B cell (primary cell): ENCODE measurements around the gene ACP1. TPM values are rescaled to one million over a fixed set of nuclear protein-coding genes. Genes with fewer than 3 reads are reported as not detected.

Source experiments
- ATAC-seq: fragments of 200-7000 bp; cut with Tn5 transposase; one replicate; pipeline ENCODE4 v1.10.0; 2021; ENCODE audit warnings: low read depth, mild to moderate bottlenecking, moderate number of reproducible peaks, moderate library complexity
- CTCF ChIA-PET: fragments of 350-600 bp; sonication (Branson Sonifier 250); formaldehyde crosslinking; loops from one replicate; lab custom pipeline; 2021; ENCODE audit warnings: antibody characterized with exemption, inconsistent platforms; lab: Charles Lee
- POLR2A ChIA-PET: fragments of 350-600 bp; sonication (Branson Sonifier 250); formaldehyde crosslinking; loops from one replicate; lab custom pipeline; 2021; ENCODE audit warnings: antibody characterized with exemption; lab: Charles Lee
- DNase-seq: peaks from one replicate; pipeline ENCODE4 v3.0.0; 2013
- H2AFZ ChIP-seq: 2 replicates; pipeline ENCODE4 v1.6.1; 2012; ENCODE audit warnings: mild to moderate bottlenecking, low read depth, low read length; ENCODE audit not compliant: insufficient read depth, poor library complexity, severe bottlenecking
- H3K27ac ChIP-seq, 2 donors: 1 replicate in 1 of 2; 2 replicates in 1 of 2; pipeline ENCODE4 v1.5.1; 2012 to 2013; ENCODE audit warnings: low read length in 2 of 2, mild to moderate bottlenecking in 2 of 2, moderate library complexity in 1 of 2
- H3K27me3 ChIP-seq, 4 experiments: fragments of 200-600 bp in 1 of 4; sonication (generic) in 1 of 4; replicated peaks in 1 of 4; 1 replicate in 2 of 4; 2 replicates in 2 of 4; pipeline versions ENCODE4 v1.6.1 to v1.7.0; 2013 to 2016; ENCODE audit warnings: low read length in 3 of 4, mild to moderate bottlenecking in 2 of 4, mixed read lengths in 1 of 4, moderate library complexity in 1 of 4; ENCODE audit not compliant: insufficient read depth in 4 of 4, control insufficient read depth in 3 of 4; ENCODE audit errors: control extremely low read depth in 1 of 4
- H3K36me3 ChIP-seq, 2 experiments: replicated peaks in 1 of 2; 1 replicate in 1 of 2; 2 replicates in 1 of 2; pipeline versions ENCODE4 v1.6.1 to v1.7.1; 2013; ENCODE audit warnings: low read length in 1 of 2; ENCODE audit not compliant: insufficient read depth in 2 of 2, control insufficient read depth in 1 of 2; ENCODE audit errors: control extremely low read depth in 1 of 2, extremely low read depth in 1 of 2
- H3K4me1 ChIP-seq, 2 donors: fragments of 200-600 bp in 1 of 2; sonication (generic) in 1 of 2; 1 replicate in 1 of 2; 2 replicates in 1 of 2; pipeline versions ENCODE4 v1.5.1 to v1.6.1; 2013 to 2017; ENCODE audit warnings: low read length in 2 of 2; ENCODE audit not compliant: control insufficient read depth in 2 of 2, insufficient read depth in 2 of 2
- H3K4me2 ChIP-seq: replicated peaks from 2 replicates; pipeline ENCODE3; 2012; ENCODE audit warnings: mild to moderate bottlenecking, low read depth, low read length; ENCODE audit not compliant: poor library complexity, severe bottlenecking
- H3K4me3 ChIP-seq, 5 experiments: fragments of 200-600 bp in 1 of 5; sonication (generic) in 1 of 5; 1 replicate in 3 of 5; 2 replicates in 2 of 5; pipeline versions ENCODE4 v1.5.1 to v1.7.0; 2011 to 2016; ENCODE audit warnings: low read length in 4 of 5, mild to moderate bottlenecking in 4 of 5, low read depth in 2 of 5, control low read depth in 1 of 5, moderate library complexity in 1 of 5; ENCODE audit not compliant: insufficient read depth in 1 of 5; ENCODE audit errors: control extremely low read depth in 1 of 5, extremely low read depth in 1 of 5
- H3K79me2 ChIP-seq: fragments of 200-600 bp; sonication (generic); one replicate; pipeline ENCODE4 v1.6.0; 2016; ENCODE audit warnings: low read length; ENCODE audit not compliant: control insufficient read depth, insufficient read depth
- H3K9ac ChIP-seq: fragments of 200-600 bp; sonication (generic); 2 replicates; pipeline ENCODE4 v1.6.1; 2017; ENCODE audit warnings: mild to moderate bottlenecking, low read length, moderate library complexity
- H3K9me3 ChIP-seq, 3 donors: one replicate each; pipeline versions ENCODE4 v1.6.1 to v1.7.1; 2013; ENCODE audit warnings: low read length in 2 of 3; ENCODE audit not compliant: control insufficient read depth in 2 of 3, insufficient read depth in 1 of 3; ENCODE audit errors: control extremely low read depth in 1 of 3
- H4K20me1 ChIP-seq: 2 replicates; pipeline ENCODE4 v1.6.0; 2012; ENCODE audit warnings: mild to moderate bottlenecking, low read length; ENCODE audit not compliant: insufficient read depth, control insufficient read depth, poor library complexity, severe bottlenecking
- H3K27ac Mint-ChIP-seq: one replicate; pipeline ENCODE4 v1.8.0; 2021; ENCODE audit warnings: mixed read lengths
- H3K27me3 Mint-ChIP-seq: one replicate; pipeline ENCODE4 v1.8.0; 2021; ENCODE audit warnings: mixed read lengths
- H3K4me1 Mint-ChIP-seq: one replicate; pipeline ENCODE4 v1.8.0; 2021; ENCODE audit warnings: mixed read lengths
- H3K4me3 Mint-ChIP-seq: one replicate; pipeline ENCODE4 v1.8.0; 2021; ENCODE audit warnings: mixed read lengths
- H3K9me3 Mint-ChIP-seq: one replicate; pipeline ENCODE4 v1.8.0; 2022; ENCODE audit warnings: mixed read lengths; ENCODE audit not compliant: insufficient read depth
- CTCF ChIP-seq: fragments of 200-600 bp; IDR thresholded peaks from one replicate; pipeline ENCODE4 v1.8.0; 2022; ENCODE audit warnings: antibody characterized with exemption, mild to moderate bottlenecking
- EZH2 ChIP-seq: IDR thresholded peaks from 2 replicates; pipeline ENCODE4 v1.6.1; 2012; ENCODE audit warnings: borderline replicate concordance, low read depth, mild to moderate bottlenecking, moderate library complexity, low read length; ENCODE audit not compliant: insufficient read depth, poor library complexity, severe bottlenecking
- WGBS: methylation state at CpG from one replicate; pipeline ENCODE4 v1.1.5; 2013; ENCODE audit warnings: missing lambda C conversion rate; ENCODE audit not compliant: insufficient coverage; 5-methylcytosine and 5-hydroxymethylcytosine counted together
- intact Hi-C: fragments of 100-400 bp; cut with micrococcal nuclease; formaldehyde crosslinking; loops from one replicate; pipeline ENCODE4 v1.10.0; 2022
- polyA plus RNA-seq: library from polyadenylated mRNA; depleted of rRNA; stranded (reverse); fragments of >200 nt; gene quantifications from 2 replicates; pipeline ENCODE4 v1.2.3, GENCODE V29; 2012
- total RNA-seq, 2 donors: library from RNA; stranded (reverse); fragments of 120-200 nt in 1 of 2; gene quantifications; 1 replicate in 1 of 2; 2 replicates in 1 of 2; pipeline versions ENCODE4 v1.2.3 to v1.2.4, GENCODE V29; 2013 to 2022

Gene ACP1
- total and polyA plus RNA-seq, 2 donors (not counting 1 experiment from before 2014, with no cell fraction given) = 70.2 to 87.8 TPM

- Mint-ChIP-seq H3K9me3 (peaks cover 2% of the 10 kb centered on the region), H3K27me3 (peaks cover 39% of the 10 kb centered on the region), H3K4me1 (no peaks in the 10 kb centered on the region), H3K4me3 (no peak overlapping the region), H3K27ac (no peak overlapping the region)
- ChIA-PET CTCF (no interaction called here), POLR2A (no interaction called here)
- WGBS = 90% methylated on average over 2 of the region's 3 CpGs
- peaks cover 0 to 7% (median 0%) of the 10 kb centered on the region in 3 donors for H3K9me3 ChIP-seq
- H4K20me1 ChIP-seq = no peaks in the 10 kb centered on the region
- intact Hi-C loops = no loop called here
- DNase-seq (no peak), ATAC-seq (no peak)
- H3K4me1 ChIP-seq = no peaks in the 10 kb centered on the region
- no peak overlapping the region for H2AFZ ChIP-seq
- H3K9ac ChIP-seq = no peak overlapping the region
- peaks cover 0 to 7% (median 4%) of the 10 kb centered on the region in 4 experiments for H3K27me3 ChIP-seq
- H3K4me3 ChIP-seq = no peak overlapping the region
- no peaks in the 10 kb centered on the region for H3K79me2 ChIP-seq
- TF ChIP-seq EZH2 (no peak), CTCF (no peak)
- no peak overlapping the region for H3K4me2 ChIP-seq
- no peaks in the 10 kb centered on the region for H3K36me3 ChIP-seq
- no peak overlapping the region for H3K27ac ChIP-seq
These were observed 31.6 kb downstream of the ACP1 start for GRCh38 chr2:296354-296753.

GRCh38 chr2:305366-305765, 40.6 kb downstream of the ACP1 start:
- POLR2A ChIA-PET = no interaction called here
- H3K4me1 Mint-ChIP-seq = peaks cover 7% of the 10 kb centered on the region
- CTCF ChIA-PET = no interaction called here
- Histone ChIP-seq H3K4me2 (no peak overlapping the region), H3K79me2 (no peaks in the 10 kb centered on the region), H3K9me3 (peaks cover 0 to 3% (median 3%) of the 10 kb centered on the region in 3 donors), H3K36me3 (no peaks in the 10 kb centered on the region), H3K4me3 (no peak overlapping the region), H4K20me1 (no peaks in the 10 kb centered on the region), H3K27ac (no peak overlapping the region), H3K9ac (no peak overlapping the region), H3K4me1 (no peaks in the 10 kb centered on the region), H3K27me3 (no peaks in the 10 kb centered on the region), H2AFZ (no peak overlapping the region)
- peaks cover 7% of the 10 kb centered on the region for H3K9me3 Mint-ChIP-seq
- H3K27ac Mint-ChIP-seq = no peak overlapping the region
- no peak overlapping the region for H3K4me3 Mint-ChIP-seq
- intact Hi-C loops = no loop called here
- no peak for TF ChIP-seq EZH2
- no peak for TF ChIP-seq CTCF
- H3K27me3 Mint-ChIP-seq = peaks cover 3% of the 10 kb centered on the region
- DNase-seq (no peak), ATAC-seq (no peak)
- WGBS = 95% methylated on average over 8 of the region's 9 CpGs
